H54 (cell line): Measurements from ENCODE around the gene SRGAP2C.
"Not testable (repeated sequence)": the region's sequence is repeated elsewhere in the genome, so short reads cannot be mapped to it uniquely, and the experiment has no call there.

Experiments
- DNase-seq: peaks from one replicate; pipeline ENCODE4 v3.0.0; 2011; ENCODE audit warnings: low spot score, mixed read lengths; ENCODE audit not compliant: insufficient read length
- FAIRE-seq: peaks from 3 replicates; lab custom pipeline; 2011; peaks lifted over from hg19 to GRCh38; lab: Jason Lieb, UNC

SRGAP2C gene

DNA sequence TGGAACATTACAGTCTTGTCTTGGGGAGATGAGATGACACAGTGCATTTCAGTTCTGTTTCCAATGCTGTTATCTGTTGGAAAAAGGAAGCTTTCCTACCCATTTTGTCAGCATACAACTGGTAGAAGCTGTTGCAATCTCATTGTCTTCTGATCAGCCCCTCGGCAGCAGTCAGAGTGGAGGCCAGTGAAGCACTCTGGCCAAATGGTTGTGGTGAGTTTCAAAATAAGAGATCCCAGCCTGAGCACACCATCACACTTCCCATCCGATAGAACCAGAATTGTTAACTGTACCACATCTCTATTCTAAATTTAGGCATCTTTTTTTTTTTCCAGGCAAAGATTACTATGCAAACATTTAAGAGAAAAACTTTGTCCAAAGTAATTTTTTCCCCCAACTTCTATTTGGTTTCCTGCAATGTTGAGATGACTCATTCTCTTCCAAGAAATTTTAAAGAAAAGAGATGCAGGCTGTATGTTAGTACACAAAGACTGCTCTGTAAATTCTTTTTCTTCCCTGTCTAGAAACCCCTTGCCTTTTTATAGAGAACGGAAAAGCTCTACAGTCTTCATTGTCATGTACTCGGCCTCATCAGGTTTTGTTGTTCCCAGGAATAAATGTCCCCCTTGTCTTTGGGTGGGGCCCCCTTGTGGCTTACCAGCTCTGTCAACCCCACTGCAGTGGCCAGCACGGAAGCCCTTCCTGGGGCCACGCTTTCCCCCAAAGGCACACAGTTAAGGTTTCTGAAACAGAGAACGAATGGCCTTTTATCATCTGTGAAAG, 176.9 kb downstream of the SRGAP2C start:
- not testable (repeated sequence) for DNase-seq
- peak; percentile 27 for FAIRE-seq

GRCh38 chr1:121362234-121362883, 177.6 kb downstream of the SRGAP2C start:
- FAIRE-seq, DNase-seq: not testable (repeated sequence)

DNA sequence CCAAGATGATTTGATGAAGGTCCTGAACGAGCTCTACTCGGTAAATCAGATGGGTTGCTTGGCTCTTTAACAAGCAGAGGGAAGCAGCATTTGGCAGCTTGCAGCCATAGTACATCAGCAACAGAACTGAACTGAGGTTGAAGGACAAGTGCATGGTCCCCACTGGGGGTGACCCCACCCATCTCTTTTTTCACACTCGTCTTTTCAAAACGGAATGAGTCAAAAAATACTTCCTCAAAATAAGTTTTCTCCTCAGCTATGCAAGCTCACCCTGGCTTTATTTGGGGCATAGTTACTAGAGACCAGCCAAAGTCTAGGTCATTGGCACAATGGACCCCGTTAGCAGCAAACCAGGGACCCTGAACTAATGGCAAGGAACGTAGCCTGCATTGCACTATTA, 180.5 kb downstream of the SRGAP2C start:
- not testable (repeated sequence) for FAIRE-seq, DNase-seq

GRCh38 chr1:121365723-121366122, 180.9 kb downstream of the SRGAP2C start:
- not testable (repeated sequence) for DNase-seq, FAIRE-seq

- not testable (repeated sequence) for DNase-seq, FAIRE-seq
These were observed 181.4 kb downstream of the SRGAP2C start for GRCh38 chr1:121366171-121366570.

DNA sequence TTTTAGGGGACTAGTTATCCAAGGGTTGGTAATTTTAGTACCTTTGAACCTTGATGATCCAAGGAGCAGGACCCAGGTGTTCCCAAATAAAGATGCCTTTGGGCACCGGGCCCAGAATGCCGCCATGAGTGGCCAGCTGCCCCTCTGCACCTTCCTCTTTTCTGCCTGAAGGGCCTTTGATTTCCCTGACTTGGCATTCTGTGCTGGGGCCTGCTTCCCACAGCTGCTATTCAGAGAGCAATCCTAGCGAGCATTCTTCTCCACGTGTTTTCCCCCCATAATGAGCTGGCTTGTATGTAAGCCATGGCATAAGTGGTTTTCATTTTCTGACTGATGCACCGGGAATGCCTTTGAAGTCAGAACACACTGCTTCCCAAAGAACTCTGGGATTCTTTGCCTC, 184.1 kb downstream of the SRGAP2C start:
- not testable (repeated sequence) for DNase-seq, FAIRE-seq

DNA sequence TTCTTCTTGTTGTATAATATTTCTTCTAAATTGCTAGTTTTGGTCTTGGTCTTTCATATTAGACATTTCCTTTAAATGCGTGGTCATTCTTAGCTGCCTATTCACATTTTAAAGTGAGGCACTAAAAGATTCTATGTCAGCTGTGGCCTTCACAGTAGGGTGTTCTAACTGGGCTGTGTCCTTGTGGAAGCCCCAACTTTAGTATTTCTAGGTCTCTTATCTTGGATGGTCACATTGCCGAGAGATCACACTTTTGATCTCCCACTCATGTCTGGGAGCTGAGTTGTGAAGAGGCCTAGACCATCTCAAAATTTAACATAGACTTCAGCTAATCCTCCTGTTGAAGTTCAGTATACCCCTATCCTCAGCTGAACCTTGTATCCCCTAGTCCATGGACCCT, 185.2 kb downstream of the SRGAP2C start:
- not testable (repeated sequence) for DNase-seq, FAIRE-seq

DNA sequence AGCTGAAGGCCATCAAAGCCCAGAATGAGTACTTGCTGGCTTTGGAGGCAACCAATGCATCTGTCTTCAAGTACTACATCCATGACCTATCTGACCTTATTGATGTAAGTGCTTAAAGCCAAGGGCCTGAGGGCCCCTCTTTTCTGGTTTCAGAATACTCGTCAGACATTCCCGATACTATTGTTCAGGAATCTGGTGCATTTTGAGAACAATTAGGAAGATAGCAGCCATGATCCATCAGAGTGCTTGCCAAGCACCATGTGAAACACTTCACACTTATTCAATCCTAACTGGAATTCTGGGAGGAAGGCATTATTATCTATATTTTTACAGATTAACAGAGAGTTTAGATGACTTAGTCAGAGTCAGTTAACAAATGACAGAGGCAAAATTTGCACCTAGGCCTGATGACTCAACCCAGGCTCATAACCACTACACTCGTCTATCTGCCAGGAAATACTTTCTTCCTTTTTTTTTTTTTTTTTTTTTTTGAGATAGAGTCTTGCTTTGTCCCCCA, 190.1 kb downstream of the SRGAP2C start:
- FAIRE-seq, DNase-seq: not testable (repeated sequence)

DNA sequence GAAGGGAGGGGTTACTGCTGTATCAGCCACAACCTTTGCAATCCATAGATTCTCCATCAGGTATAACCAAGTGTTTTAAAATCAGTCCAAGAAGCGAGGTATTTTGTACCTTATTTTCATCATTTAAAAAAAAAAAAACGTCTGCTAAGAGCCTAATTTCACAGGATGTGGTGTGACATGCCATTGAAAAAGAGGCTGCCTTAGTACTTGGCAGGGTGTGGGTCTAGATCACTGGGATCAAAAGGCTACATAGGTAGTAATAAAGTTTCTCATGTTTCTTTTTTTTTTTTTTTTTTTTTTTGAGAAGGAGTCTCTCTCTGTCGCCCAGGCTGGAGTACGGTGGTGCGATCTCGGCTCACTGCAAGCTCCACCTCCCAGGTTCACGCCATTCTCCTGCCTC, 192.2 kb downstream of the SRGAP2C start:
- not testable (repeated sequence) for FAIRE-seq, DNase-seq

DNA sequence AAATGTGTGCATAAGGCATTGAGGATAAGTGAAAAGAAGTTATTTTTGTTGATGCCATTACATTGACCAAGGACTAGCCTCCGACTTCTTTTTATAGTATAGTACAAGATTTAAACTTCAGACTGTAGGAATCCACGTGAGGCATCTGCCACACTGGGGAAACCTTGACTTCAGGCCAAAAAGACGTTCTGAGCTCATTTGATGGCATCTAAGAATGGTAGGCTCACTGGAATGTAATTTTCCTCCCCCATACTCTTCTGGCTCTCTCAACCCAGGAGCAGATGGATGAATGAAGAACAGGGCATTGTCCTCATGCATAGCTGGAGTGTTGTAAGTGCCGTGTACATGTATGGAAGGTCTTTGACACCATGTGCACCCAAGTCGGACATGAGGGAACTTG, 194.0 kb downstream of the SRGAP2C start:
- DNase-seq, FAIRE-seq: not testable (repeated sequence)

GRCh38 chr1:121384754-121385153, 200.0 kb downstream of the SRGAP2C start:
- not testable (repeated sequence) for FAIRE-seq, DNase-seq

- DNase-seq: not testable (repeated sequence)
- FAIRE-seq: peak; percentile 80
These were observed 200.4 kb downstream of the SRGAP2C start for GRCh38 chr1:121385162-121385561.

DNA sequence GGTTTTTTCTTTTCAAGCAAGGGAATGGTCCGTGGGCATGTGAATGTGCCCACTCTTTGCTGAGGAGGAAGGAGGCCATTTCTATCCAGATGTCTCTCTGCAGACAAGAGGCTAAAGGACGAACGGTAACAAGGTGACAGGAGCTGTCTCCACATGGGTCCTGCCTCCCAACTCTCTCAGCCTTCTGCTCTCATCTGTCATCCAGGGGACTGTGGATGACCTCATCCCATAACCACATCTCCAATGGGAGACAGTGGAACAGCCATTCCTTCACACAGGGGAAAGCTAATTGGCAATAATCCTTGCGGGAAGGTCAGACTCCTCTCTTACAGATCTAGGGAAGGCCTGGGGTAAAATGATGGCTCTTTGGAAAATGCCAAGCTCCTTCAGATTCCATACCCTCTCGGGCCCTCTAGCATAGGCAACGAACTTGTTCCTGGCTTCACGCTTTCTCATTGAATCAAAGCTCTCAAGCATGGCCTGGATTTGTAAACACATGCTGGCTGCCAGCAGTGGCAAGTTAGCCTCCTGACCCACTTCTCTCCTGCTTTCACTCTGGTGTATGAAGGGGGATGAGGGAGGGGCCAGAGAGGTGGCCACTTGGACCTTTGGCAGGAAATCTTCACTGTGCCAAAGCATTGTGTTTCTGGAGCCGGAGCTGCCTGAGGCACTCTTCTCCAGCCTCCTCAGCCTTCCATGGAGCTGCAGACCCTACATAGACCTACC, 201.0 kb downstream of the SRGAP2C start:
- not testable (repeated sequence) for FAIRE-seq

GRCh38 chr1:121386319-121386948, 201.7 kb downstream of the SRGAP2C start:
- FAIRE-seq: not testable (repeated sequence)

More for the DNA sequence above, 201.0 kb downstream of the SRGAP2C start:
- not testable (repeated sequence) for DNase-seq

DNA sequence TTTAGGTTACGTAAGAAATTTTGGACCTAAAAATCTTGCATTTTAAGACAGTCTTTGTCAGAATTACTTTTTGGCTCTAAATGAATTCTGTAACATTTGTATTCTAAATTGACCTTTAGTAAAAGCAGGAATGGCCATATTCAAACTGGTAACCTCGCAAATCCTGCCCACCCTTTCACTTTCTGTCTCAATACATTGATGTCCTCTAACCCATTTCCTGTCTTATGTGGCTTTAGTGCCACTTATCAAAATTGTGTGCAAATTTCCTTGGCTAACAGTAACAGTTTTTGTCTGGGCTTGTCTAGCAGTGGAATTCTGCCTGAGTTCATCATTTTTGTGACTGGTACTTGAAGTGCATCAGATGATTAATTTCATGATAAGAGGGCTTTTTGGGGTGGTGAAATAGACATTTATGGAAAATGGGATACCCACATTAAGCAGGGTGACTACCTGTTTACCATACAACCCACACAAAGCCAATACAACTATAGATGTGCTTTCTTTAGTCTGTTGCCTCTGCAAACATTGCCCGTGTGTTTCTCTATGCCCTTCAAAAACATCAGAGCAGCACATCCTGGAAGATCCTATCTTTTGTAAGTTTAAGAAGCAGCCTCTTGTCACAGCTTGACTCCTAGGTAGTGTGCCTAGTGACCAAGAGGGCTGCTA, 205.3 kb downstream of the SRGAP2C start:
- not testable (repeated sequence) for FAIRE-seq, DNase-seq

More at GRCh38 chr1:121386319-121386948, 201.7 kb downstream of the SRGAP2C start:
- not testable (repeated sequence) for DNase-seq

- not testable (repeated sequence) for FAIRE-seq, DNase-seq
These were observed 207.4 kb downstream of the SRGAP2C start for GRCh38 chr1:121392130-121392529.

DNA sequence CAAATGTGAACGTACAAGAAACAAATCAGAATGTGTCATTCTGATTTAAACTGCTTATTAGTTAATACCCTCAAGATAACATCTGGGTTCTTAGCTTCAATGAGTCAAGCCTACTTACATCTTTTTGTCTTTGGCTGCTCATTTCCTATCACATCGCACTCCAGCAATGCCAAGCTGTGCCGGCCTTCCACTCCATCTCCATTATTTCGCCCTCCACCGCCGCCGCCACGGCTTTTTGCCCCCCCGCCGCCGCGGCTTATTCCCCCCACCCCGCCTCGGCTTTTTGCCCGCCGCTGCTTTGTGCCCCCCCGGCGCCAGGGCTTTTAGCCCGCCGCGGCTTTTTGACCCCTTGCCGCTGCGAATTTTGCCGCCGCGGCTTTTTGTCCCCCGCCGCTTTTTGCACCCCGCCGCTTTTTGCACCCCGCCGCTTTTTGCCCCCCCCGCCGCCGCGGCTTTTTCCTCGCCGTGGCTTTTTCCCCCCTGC, 211.0 kb downstream of the SRGAP2C start:
- DNase-seq: not testable (repeated sequence)
- FAIRE-seq: peak; percentile 27

GRCh38 chr1:121396335-121397081, 211.7 kb downstream of the SRGAP2C start:
- DNase-seq, FAIRE-seq: not testable (repeated sequence)
